A549 (cell line): ENCODE measurements around the gene NYAP2. TPM values are rescaled to one million over a fixed set of nuclear protein-coding genes. Genes with fewer than 3 reads are reported as not detected.

Experiments used
- ATAC-seq, 2 experiments: fragments of 200-7000 bp in 1 of 2; fragments of >200 bp in 1 of 2; cut with Nextera tagmentation in 1 of 2; cut with Tn5 transposase in 1 of 2; 3 replicates each; pipeline versions ENCODE4 v1.8.0 to v1.9.1; 2018 to 2020; ENCODE audit warnings: mild to moderate bottlenecking in 1 of 2, moderate library complexity in 1 of 2
- CTCF ChIA-PET: fragments of 300-600 bp; sonication (Branson Sonifier 250); formaldehyde crosslinking; extraction: SDS; loops from one replicate; lab custom pipeline; 2021; ENCODE audit warnings: antibody characterized with exemption, inconsistent platforms; lab: Yijun Ruan, JAX
- POLR2A ChIA-PET: fragments of 350-600 bp; formaldehyde crosslinking; extraction: SDS; loops from one replicate; lab custom pipeline; 2021; ENCODE audit warnings: antibody characterized with exemption, inconsistent platforms; lab: Yijun Ruan, JAX
- DNase-seq, 2 experiments: peaks; one replicate each; pipeline versions ENCODE4 v3.0.0 to v3.0.0-alpha.2; 2011 to 2016; ENCODE audit warnings: low read depth in 1 of 2, low spot score in 1 of 2
- FAIRE-seq: peaks from 2 replicates; lab custom pipeline; 2011; peaks lifted over from hg19 to GRCh38; lab: Jason Lieb, UNC
- H3K27ac ChIP-seq, 2 experiments: fragments of >200 bp; sonication (Bioruptor Twin); formaldehyde crosslinking; 3 replicates each; pipeline ENCODE4 v1.5.1; 2016 to 2017
- H3K4me1 ChIP-seq: fragments of >200 bp; sonication (Bioruptor Twin); formaldehyde crosslinking; 3 replicates; pipeline ENCODE4 v1.6.1; 2016
- H3K4me2 ChIP-seq: fragments of >200 bp; sonication (Bioruptor Twin); formaldehyde crosslinking; 3 replicates; pipeline ENCODE4 v1.6.1; 2016
- H3K4me3 ChIP-seq: fragments of >200 bp; sonication (Bioruptor Twin); formaldehyde crosslinking; 3 replicates; pipeline ENCODE4 v1.5.1; 2016
- H3K9me3 ChIP-seq: fragments of >200 bp; sonication (Bioruptor Twin); formaldehyde crosslinking; 3 replicates; pipeline ENCODE4 v1.6.1; 2016
- CBX8 ChIP-seq: fragments of 200-600 bp; sonication (generic); IDR thresholded peaks from 2 replicates; pipeline ENCODE4 v1.6.1; 2016
- CHD4 ChIP-seq: fragments of 200-600 bp; sonication (generic); IDR thresholded peaks from 2 replicates; pipeline ENCODE4 v1.6.1; 2016; ENCODE audit warnings: antibody characterized with exemption, mild to moderate bottlenecking, borderline replicate concordance
- EHMT2 ChIP-seq: fragments of 200-600 bp; sonication (generic); IDR thresholded peaks from 2 replicates; pipeline ENCODE4 v1.6.1; 2016; ENCODE audit warnings: antibody characterized with exemption, low read depth, mild to moderate bottlenecking, moderate library complexity
- FOSB ChIP-seq: fragments of 250-450 bp; sonication (Bioruptor Pico); IDR thresholded peaks from 2 replicates; pipeline ENCODE4 v1.5.0; 2020; ENCODE audit warnings: mild to moderate bottlenecking, moderate library complexity
- FOSL2 ChIP-seq, 2 experiments: fragments of 450-650 bp in 1 of 2; fragments of >200 bp in 1 of 2; sonication (Bioruptor Twin) in 1 of 2; formaldehyde crosslinking; IDR thresholded peaks; 2 replicates each; pipeline versions ENCODE4 v1.5.0 to v1.6.1; 2016 to 2020; ENCODE audit warnings: mild to moderate bottlenecking in 1 of 2, moderate library complexity in 1 of 2
- HDAC2 ChIP-seq: fragments of 200-600 bp; sonication (generic); IDR thresholded peaks from 2 replicates; pipeline ENCODE4 v1.6.1; 2016
- HEYL ChIP-seq: fragments of 250-450 bp; sonication (Bioruptor Pico); IDR thresholded peaks from 2 replicates; pipeline ENCODE4 v1.8.0; 2021; ENCODE audit warnings: mild to moderate bottlenecking, moderate library complexity
- HOXA7 ChIP-seq: fragments of 250-450 bp; sonication (Bioruptor Pico); IDR thresholded peaks from 2 replicates; pipeline ENCODE4 v1.5.0; 2020; ENCODE audit warnings: mild to moderate bottlenecking, moderate library complexity
- HOXB13 ChIP-seq: fragments of 250-450 bp; sonication (Bioruptor Pico); IDR thresholded peaks from 2 replicates; pipeline ENCODE4 v1.5.0; 2020; ENCODE audit warnings: low read depth, mild to moderate bottlenecking, moderate library complexity
- HOXB5 ChIP-seq: fragments of 250-450 bp; sonication (Bioruptor Pico); IDR thresholded peaks from 2 replicates; pipeline ENCODE4 v1.5.0; 2020; ENCODE audit warnings: mild to moderate bottlenecking, moderate library complexity
- JUN ChIP-seq, 2 experiments: fragments of >200 bp; sonication (Bioruptor Twin); formaldehyde crosslinking; IDR thresholded peaks; 2 replicates in 1 of 2; 3 replicates in 1 of 2; pipeline ENCODE4 v1.6.1; 2016 to 2017
- KDM5A ChIP-seq: fragments of 200-600 bp; sonication (generic); IDR thresholded peaks from 2 replicates; pipeline ENCODE4 v1.6.1; 2016; ENCODE audit warnings: antibody characterized with exemption, mild to moderate bottlenecking
- MYC ChIP-seq: IDR thresholded peaks from 2 replicates; pipeline ENCODE4 v1.6.1; 2012; ENCODE audit warnings: mild to moderate bottlenecking, inconsistent platforms, low read length, improper control_type of control experiment, borderline replicate concordance
- NFE2L2 ChIP-seq: fragments of 150-350 bp; conservative IDR thresholded peaks from 2 replicates; pipeline ENCODE4 v1.6.1; 2014; ENCODE audit warnings: low read length
- POLR2AphosphoS2 ChIP-seq: conservative IDR thresholded peaks from 2 replicates; pipeline ENCODE4 v1.6.1; 2012; ENCODE audit warnings: low read length, improper control_type of control experiment, inconsistent platforms
- RFX5 ChIP-seq: fragments of 450-650 bp; IDR thresholded peaks from 2 replicates; pipeline ENCODE4 v1.7.1; 2014; ENCODE audit warnings: antibody characterized with exemption, mild to moderate bottlenecking, moderate library complexity
- SMC3 ChIP-seq: fragments of >200 bp; sonication (Bioruptor Twin); formaldehyde crosslinking; IDR thresholded peaks from 3 replicates; pipeline ENCODE4 v1.6.1; 2018; ENCODE audit warnings: inconsistent platforms
- SREBF2 ChIP-seq: fragments of 450-650 bp; IDR thresholded peaks from 2 replicates; pipeline ENCODE4 v1.6.1; 2014; ENCODE audit warnings: mild to moderate bottlenecking, moderate library complexity
- ZSCAN20 ChIP-seq: fragments of 250-450 bp; sonication (Bioruptor Pico); IDR thresholded peaks from 2 replicates; pipeline ENCODE4 v1.8.0; 2022; ENCODE audit warnings: mild to moderate bottlenecking, moderate library complexity
- WGBS: methylation state at CpG from one replicate; pipeline ENCODE4 v1.1.6; 2017; ENCODE audit errors: missing lambda C conversion rate; 5-methylcytosine and 5-hydroxymethylcytosine counted together
- polyA plus RNA-seq, 4 experiments: library from polyadenylated mRNA; depleted of rRNA in 3 of 4; stranded (reverse); fragments of >200 nt; fragmentation: RNase III in 1 of 4; extraction: RNeasy Plus Mini Kit Qiagen cat#74134 plus additional on column Dnase treatment in 1 of 4; gene quantifications; 2 replicates in 3 of 4; 3 replicates in 1 of 4; pipeline ENCODE4 v1.2.3, GENCODE V29; 2011 to 2017
- TF ChIP-seq, protein P1 (sequence below): fragments of 150-350 bp; IDR thresholded peaks from 2 replicates; pipeline ENCODE4 v1.6.1; 2014; ENCODE audit warnings: low read depth, mild to moderate bottlenecking, low read length
- TF ChIP-seq, protein P2 (sequence below): fragments of 250-450 bp; sonication (Bioruptor Pico); IDR thresholded peaks from 2 replicates; pipeline ENCODE4 v1.5.0; 2020; ENCODE audit warnings: low read depth, mild to moderate bottlenecking, moderate library complexity
- TF ChIP-seq, protein P3 (sequence below): fragments of 450-650 bp; IDR thresholded peaks from 2 replicates; pipeline ENCODE4 v1.6.1; 2014; ENCODE audit warnings: antibody characterized with exemption
- TF ChIP-seq, protein P4 (sequence below): fragments of >200 bp; sonication (Bioruptor Twin); formaldehyde crosslinking; IDR thresholded peaks from 3 replicates; pipeline ENCODE4 v1.5.1; 2016
- TF ChIP-seq, protein P5 (sequence below): fragments of 200-600 bp; sonication (generic); IDR thresholded peaks from 2 replicates; pipeline ENCODE4 v1.6.1; 2016; ENCODE audit warnings: antibody characterized with exemption, mild to moderate bottlenecking, moderate library complexity
- TF ChIP-seq, protein P6 (sequence below): fragments of >200 bp; sonication (Bioruptor Twin); formaldehyde crosslinking; IDR thresholded peaks from 2 replicates; pipeline ENCODE4 v1.6.1; 2016

NYAP2 gene
- polyA plus RNA-seq, 2 of the 4 experiments (the other 2 are of a cell fraction) = 0.01 TPM; not detected in 1

DNA sequence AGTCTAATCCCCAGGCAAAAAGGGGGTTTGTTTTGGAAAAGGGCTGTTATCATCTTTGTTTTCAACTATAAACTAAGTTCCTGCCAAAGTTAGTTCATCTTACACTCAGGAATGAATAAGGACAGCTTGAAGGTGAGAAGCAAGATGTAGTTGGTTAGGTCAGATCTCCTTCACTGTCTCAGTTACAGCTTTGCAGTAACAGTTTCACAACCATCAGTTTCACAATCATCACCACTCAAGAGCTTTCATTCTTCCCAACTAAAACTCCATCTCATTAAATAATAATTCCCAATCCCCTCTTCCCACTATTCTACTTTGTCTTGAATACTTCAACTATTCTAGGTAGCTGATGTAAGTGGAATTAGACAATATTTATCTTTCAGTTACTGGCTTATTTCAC is 200.9 kb downstream of the NYAP2 start:
- no peaks in the 10 kb centered on the region for H3K4me1 ChIP-seq
- TF ChIP-seq MYC (no peak), HOXB5 (no peak), KDM5A (no peak), HDAC2 (no peak), SREBF2 (no peak)
- TF ChIP-seq, protein P1, sequence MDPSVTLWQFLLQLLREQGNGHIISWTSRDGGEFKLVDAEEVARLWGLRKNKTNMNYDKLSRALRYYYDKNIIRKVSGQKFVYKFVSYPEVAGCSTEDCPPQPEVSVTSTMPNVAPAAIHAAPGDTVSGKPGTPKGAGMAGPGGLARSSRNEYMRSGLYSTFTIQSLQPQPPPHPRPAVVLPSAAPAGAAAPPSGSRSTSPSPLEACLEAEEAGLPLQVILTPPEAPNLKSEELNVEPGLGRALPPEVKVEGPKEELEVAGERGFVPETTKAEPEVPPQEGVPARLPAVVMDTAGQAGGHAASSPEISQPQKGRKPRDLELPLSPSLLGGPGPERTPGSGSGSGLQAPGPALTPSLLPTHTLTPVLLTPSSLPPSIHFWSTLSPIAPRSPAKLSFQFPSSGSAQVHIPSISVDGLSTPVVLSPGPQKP = no peak
- TF ChIP-seq, protein P2, sequence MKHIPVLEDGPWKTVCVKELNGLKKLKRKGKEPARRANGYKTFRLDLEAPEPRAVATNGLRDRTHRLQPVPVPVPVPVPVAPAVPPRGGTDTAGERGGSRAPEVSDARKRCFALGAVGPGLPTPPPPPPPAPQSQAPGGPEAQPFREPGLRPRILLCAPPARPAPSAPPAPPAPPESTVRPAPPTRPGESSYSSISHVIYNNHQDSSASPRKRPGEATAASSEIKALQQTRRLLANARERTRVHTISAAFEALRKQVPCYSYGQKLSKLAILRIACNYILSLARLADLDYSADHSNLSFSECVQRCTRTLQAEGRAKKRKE (CRISPR knock-in tag) = no peak
- H3K27ac ChIP-seq = no peak overlapping the region
- FAIRE-seq (no peak), ATAC-seq (no peak), DNase-seq (no peak)
- no peak overlapping the region for H3K4me2 ChIP-seq
- no peak overlapping the region for H3K4me3 ChIP-seq
- ChIA-PET POLR2A (no interaction called here), CTCF (no interaction called here)
- H3K9me3 ChIP-seq = no peaks in the 10 kb centered on the region

DNA sequence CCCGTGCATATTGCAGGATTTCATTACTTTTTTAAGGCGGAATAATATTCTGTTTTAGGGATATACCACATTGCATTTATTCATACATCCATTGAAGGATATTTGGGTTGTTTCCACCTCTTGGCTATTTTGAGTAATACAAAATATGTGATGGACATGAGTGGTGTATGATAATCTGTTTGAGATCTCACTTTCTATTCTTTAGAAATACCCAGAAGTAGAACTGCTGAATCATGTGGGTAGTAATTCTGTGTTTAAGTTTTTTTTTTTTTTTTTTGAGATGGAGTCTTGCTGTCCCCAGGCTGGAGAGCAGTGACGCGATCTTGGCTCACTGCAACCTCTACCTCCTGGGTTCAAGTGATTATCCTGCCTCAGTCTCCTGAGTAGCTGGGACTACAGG is 201.4 kb downstream of the NYAP2 start:
- 59% methylated on average over 4 of the region's 4 CpGs for WGBS
- TF ChIP-seq CHD4 (no peak), ZSCAN20 (CRISPR knock-in tag) (no peak)
- TF ChIP-seq, protein P3, sequence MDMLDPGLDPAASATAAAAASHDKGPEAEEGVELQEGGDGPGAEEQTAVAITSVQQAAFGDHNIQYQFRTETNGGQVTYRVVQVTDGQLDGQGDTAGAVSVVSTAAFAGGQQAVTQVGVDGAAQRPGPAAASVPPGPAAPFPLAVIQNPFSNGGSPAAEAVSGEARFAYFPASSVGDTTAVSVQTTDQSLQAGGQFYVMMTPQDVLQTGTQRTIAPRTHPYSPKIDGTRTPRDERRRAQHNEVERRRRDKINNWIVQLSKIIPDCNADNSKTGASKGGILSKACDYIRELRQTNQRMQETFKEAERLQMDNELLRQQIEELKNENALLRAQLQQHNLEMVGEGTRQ = no peak
- no peak overlapping the region for H3K4me2 ChIP-seq
- ChIA-PET CTCF (interaction anchor here (0.7 kb wide), 1 partner anchor 546 kb away, joined by 3 read pairs; no protein-coding TSS in a partner anchor), POLR2A (no interaction called here)
- ATAC-seq = no peak
- no peak for DNase-seq
- no peak for FAIRE-seq
- H3K4me1 ChIP-seq = no peaks in the 10 kb centered on the region
- H3K9me3 ChIP-seq = no peaks in the 10 kb centered on the region
- no peak overlapping the region for H3K4me3 ChIP-seq
- no peak overlapping the region for H3K27ac ChIP-seq

DNA sequence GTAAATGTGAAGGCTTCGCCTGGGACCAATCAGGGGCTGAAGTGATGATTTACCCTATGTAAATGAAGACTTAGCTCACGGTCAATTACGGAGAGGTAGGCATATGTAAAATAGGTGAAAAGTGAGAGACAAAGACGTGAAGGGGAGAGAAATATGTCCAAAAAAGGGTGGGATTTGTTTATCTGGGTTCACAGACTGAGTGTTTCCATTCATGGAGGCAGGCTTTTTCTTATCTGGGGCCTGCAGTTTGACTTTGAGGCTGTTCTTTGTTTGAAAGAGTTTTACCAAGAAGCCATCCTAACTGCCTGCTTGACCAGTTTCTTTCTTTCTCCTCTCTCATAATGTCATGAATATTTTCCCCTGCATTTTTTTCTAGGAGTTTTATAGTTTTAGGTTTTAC is 202.7 kb downstream of the NYAP2 start:
- ChIA-PET POLR2A (no interaction called here), CTCF (no interaction called here)
- Histone ChIP-seq H3K4me3 (no peak overlapping the region), H3K4me1 (no peaks in the 10 kb centered on the region), H3K27ac (no peak overlapping the region), H3K9me3 (no peaks in the 10 kb centered on the region), H3K4me2 (no peak overlapping the region)
- no peak for ATAC-seq
- WGBS = 48% methylated on average over 4 of the region's 4 CpGs
- DNase-seq = no peak
- FAIRE-seq = no peak
- TF ChIP-seq, protein P1 = no peak
- TF ChIP-seq HDAC2 = no peak
- no peak for TF ChIP-seq CBX8
- TF ChIP-seq RFX5 = no peak
- no peak for TF ChIP-seq MYC
- no peak for TF ChIP-seq POLR2AphosphoS2
- no peak for TF ChIP-seq FOSB (CRISPR knock-in tag)
- no peak for TF ChIP-seq NFE2L2
- no peak for TF ChIP-seq SMC3
- TF ChIP-seq HOXB13 (CRISPR knock-in tag) = no peak
- TF ChIP-seq, protein P4, sequence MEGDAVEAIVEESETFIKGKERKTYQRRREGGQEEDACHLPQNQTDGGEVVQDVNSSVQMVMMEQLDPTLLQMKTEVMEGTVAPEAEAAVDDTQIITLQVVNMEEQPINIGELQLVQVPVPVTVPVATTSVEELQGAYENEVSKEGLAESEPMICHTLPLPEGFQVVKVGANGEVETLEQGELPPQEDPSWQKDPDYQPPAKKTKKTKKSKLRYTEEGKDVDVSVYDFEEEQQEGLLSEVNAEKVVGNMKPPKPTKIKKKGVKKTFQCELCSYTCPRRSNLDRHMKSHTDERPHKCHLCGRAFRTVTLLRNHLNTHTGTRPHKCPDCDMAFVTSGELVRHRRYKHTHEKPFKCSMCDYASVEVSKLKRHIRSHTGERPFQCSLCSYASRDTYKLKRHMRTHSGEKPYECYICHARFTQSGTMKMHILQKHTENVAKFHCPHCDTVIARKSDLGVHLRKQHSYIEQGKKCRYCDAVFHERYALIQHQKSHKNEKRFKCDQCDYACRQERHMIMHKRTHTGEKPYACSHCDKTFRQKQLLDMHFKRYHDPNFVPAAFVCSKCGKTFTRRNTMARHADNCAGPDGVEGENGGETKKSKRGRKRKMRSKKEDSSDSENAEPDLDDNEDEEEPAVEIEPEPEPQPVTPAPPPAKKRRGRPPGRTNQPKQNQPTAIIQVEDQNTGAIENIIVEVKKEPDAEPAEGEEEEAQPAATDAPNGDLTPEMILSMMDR = no peak
- TF ChIP-seq EHMT2 = no peak
- TF ChIP-seq, protein P5, sequence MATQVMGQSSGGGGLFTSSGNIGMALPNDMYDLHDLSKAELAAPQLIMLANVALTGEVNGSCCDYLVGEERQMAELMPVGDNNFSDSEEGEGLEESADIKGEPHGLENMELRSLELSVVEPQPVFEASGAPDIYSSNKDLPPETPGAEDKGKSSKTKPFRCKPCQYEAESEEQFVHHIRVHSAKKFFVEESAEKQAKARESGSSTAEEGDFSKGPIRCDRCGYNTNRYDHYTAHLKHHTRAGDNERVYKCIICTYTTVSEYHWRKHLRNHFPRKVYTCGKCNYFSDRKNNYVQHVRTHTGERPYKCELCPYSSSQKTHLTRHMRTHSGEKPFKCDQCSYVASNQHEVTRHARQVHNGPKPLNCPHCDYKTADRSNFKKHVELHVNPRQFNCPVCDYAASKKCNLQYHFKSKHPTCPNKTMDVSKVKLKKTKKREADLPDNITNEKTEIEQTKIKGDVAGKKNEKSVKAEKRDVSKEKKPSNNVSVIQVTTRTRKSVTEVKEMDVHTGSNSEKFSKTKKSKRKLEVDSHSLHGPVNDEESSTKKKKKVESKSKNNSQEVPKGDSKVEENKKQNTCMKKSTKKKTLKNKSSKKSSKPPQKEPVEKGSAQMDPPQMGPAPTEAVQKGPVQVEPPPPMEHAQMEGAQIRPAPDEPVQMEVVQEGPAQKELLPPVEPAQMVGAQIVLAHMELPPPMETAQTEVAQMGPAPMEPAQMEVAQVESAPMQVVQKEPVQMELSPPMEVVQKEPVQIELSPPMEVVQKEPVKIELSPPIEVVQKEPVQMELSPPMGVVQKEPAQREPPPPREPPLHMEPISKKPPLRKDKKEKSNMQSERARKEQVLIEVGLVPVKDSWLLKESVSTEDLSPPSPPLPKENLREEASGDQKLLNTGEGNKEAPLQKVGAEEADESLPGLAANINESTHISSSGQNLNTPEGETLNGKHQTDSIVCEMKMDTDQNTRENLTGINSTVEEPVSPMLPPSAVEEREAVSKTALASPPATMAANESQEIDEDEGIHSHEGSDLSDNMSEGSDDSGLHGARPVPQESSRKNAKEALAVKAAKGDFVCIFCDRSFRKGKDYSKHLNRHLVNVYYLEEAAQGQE = no peak
- no peak for TF ChIP-seq JUN (IDR thresholded peaks at IDR 0.05)
- no peak for TF ChIP-seq HOXA7 (CRISPR knock-in tag)
- TF ChIP-seq HOXB5 = no peak
- no peak for TF ChIP-seq HEYL (CRISPR knock-in tag)
- no peak for TF ChIP-seq FOSL2 (IDR thresholded peaks at IDR 0.05)
- TF ChIP-seq FOSL2 (CRISPR knock-in tag; IDR thresholded peaks at IDR 0.05) = no peak
- TF ChIP-seq, protein P6, sequence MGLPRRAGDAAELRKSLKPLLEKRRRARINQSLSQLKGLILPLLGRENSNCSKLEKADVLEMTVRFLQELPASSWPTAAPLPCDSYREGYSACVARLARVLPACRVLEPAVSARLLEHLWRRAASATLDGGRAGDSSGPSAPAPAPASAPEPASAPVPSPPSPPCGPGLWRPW = no peak
